ENCODE data around the gene PRDM16.

The PRDM16 gene

GRCh38 chr1:3172431-3173380 is 103.7 kb downstream of the PRDM16 start:
- H2AFZ ChIP-seq (ENCODE audit: low read length): no peak overlapping the region
- no peak overlapping the region for H3K4me2 ChIP-seq (ENCODE audit: low read length)
- H3K9me2 ChIP-seq (ENCODE audit: low read depth, low read length): no peaks in the 10 kb centered on the region
- H4K20me1 ChIP-seq (ENCODE audit: insufficient read depth, low read length): no peaks in the 10 kb centered on the region
- no peaks in the 10 kb centered on the region for H3K4me1 ChIP-seq (ENCODE audit: insufficient read depth, low read length, severe bottlenecking)
- H3F3A ChIP-seq (ENCODE audit: insufficient read depth, low read length): no peaks in the 10 kb centered on the region
- no peak overlapping the region for H3K27ac ChIP-seq (ENCODE audit: low read depth, low read length, poor library complexity, severe bottlenecking)
- TF ChIP-seq CTCF (IDR thresholded peaks at IDR 0.05; ENCODE audit: low read length) (no peak), EZH2 (IDR thresholded peaks at IDR 0.05; ENCODE audit: borderline replicate concordance, low read length) (no peak)
- no peaks in the 10 kb centered on the region for H3K9me3 ChIP-seq (ENCODE audit: low read length)
- H3K36me3 ChIP-seq (ENCODE audit: insufficient read depth, low read length): no peaks in the 10 kb centered on the region
- H3K9ac ChIP-seq (ENCODE audit: low read length): no peak overlapping the region
- no peak overlapping the region for H3K4me3 ChIP-seq (ENCODE audit: low read depth, low read length, poor library complexity, severe bottlenecking)
- H3K27me3 ChIP-seq (ENCODE audit: insufficient read depth, low read length): no peaks in the 10 kb centered on the region; the same call in 1 of the 2 replicates
- H3K79me2 ChIP-seq (ENCODE audit: insufficient read depth, low read length): no peaks in the 10 kb centered on the region

- Histone ChIP-seq H3K4me2 (ENCODE audit: low read length) (no peak overlapping the region), H3K4me1 (ENCODE audit: insufficient read depth, low read length, severe bottlenecking) (no peaks in the 10 kb centered on the region), H4K20me1 (ENCODE audit: insufficient read depth, low read length) (no peaks in the 10 kb centered on the region), H3K9me3 (ENCODE audit: low read length) (no peaks in the 10 kb centered on the region), H2AFZ (ENCODE audit: low read length) (no peak overlapping the region), H3K9ac (ENCODE audit: low read length) (no peak overlapping the region), H3K9me2 (ENCODE audit: low read depth, low read length) (no peaks in the 10 kb centered on the region), H3K4me3 (ENCODE audit: low read depth, low read length, poor library complexity, severe bottlenecking) (no peak overlapping the region), H3K27me3 (ENCODE audit: insufficient read depth, low read length) (no peaks in the 10 kb centered on the region; the same call in 1 of the 2 replicates), H3K79me2 (ENCODE audit: insufficient read depth, low read length) (no peaks in the 10 kb centered on the region), H3K36me3 (ENCODE audit: insufficient read depth, low read length) (no peaks in the 10 kb centered on the region), H3F3A (ENCODE audit: insufficient read depth, low read length) (no peaks in the 10 kb centered on the region), H3K27ac (ENCODE audit: low read depth, low read length, poor library complexity, severe bottlenecking) (no peak overlapping the region)
- TF ChIP-seq CTCF (IDR thresholded peaks at IDR 0.05; ENCODE audit: low read length): no peak
These were observed 104.5 kb downstream of the PRDM16 start for GRCh38 chr1:3173381-3173980.

- Histone ChIP-seq H3F3A (ENCODE audit: insufficient read depth, low read length) (no peaks in the 10 kb centered on the region), H3K27ac (ENCODE audit: low read depth, low read length, poor library complexity, severe bottlenecking) (no peak overlapping the region)
- TF ChIP-seq CTCF (IDR thresholded peaks at IDR 0.05; ENCODE audit: low read length) (no peak), EZH2 (IDR thresholded peaks at IDR 0.05; ENCODE audit: borderline replicate concordance, low read length) (no peak)
These were observed 105.7 kb downstream of the PRDM16 start for GRCh38 chr1:3174487-3175247.

More at GRCh38 chr1:3174487-3175247, 105.7 kb downstream of the PRDM16 start:
- no peak overlapping the region for H2AFZ ChIP-seq (ENCODE audit: low read length)
- H3K9me2 ChIP-seq (ENCODE audit: low read depth, low read length): no peaks in the 10 kb centered on the region
- H4K20me1 ChIP-seq (ENCODE audit: insufficient read depth, low read length): no peaks in the 10 kb centered on the region
- no peak overlapping the region for H3K9ac ChIP-seq (ENCODE audit: low read length)
- H3K79me2 ChIP-seq (ENCODE audit: insufficient read depth, low read length): no peaks in the 10 kb centered on the region
- H3K4me1 ChIP-seq (ENCODE audit: insufficient read depth, low read length, severe bottlenecking): no peaks in the 10 kb centered on the region
- H3K4me3 ChIP-seq (ENCODE audit: low read depth, low read length, poor library complexity, severe bottlenecking): no peak overlapping the region
- H3K4me2 ChIP-seq (ENCODE audit: low read length): no peak overlapping the region
- no peaks in the 10 kb centered on the region; the same call in 1 of the 2 replicates for H3K27me3 ChIP-seq (ENCODE audit: insufficient read depth, low read length)
- H3K9me3 ChIP-seq (ENCODE audit: low read length): no peaks in the 10 kb centered on the region
- no peaks in the 10 kb centered on the region for H3K36me3 ChIP-seq (ENCODE audit: insufficient read depth, low read length)

Data from OCI-LY1 (cell line).